ENCODE data around the gene CTNNA3. TPM values are rescaled to one million over a fixed set of nuclear protein-coding genes. Genes with fewer than 3 reads are reported as not detected.

CTNNA3 gene
- total RNA-seq, 4 donors from 2014 or later: 14.3 to 49.5 (median 24.2) TPM

GRCh38 chr10:67319976-67320375 lies 376.0 kb downstream of the CTNNA3 start:
- in situ Hi-C loops (cut with MboI; ENCODE audit: low sequenced_read_pairs in 4 of 4) (no loop called here), intact Hi-C loops (cut with DNase I; ENCODE audit: low total_unique reads) (no loop called here)
- ATAC-seq: no peak

GRCh38 chr10:67308912-67309311 lies 387.1 kb downstream of the CTNNA3 start:
- Histone ChIP-seq H3K27me3 (no peaks in the 10 kb centered on the region), H3K4me3 (no peak overlapping the region), H3K27ac (no peak overlapping the region), H3K4me1 (no peaks in the 10 kb centered on the region), H3K36me3 (no peaks in the 10 kb centered on the region), H3K9me3 (no peaks in the 10 kb centered on the region)
- no peak for ATAC-seq
- intact Hi-C loops (cut with DNase I; ENCODE audit: low total_unique reads) (no loop called here), in situ Hi-C loops (cut with MboI; ENCODE audit: low sequenced_read_pairs in 4 of 4) (no loop called here)
- no peak for DNase-seq
- TF ChIP-seq CTCF (IDR thresholded peaks at IDR 0.05 in 4 of 5, conservative IDR thresholded peaks at IDR 0.05 in 1 of 5): no peak
- TF ChIP-seq POLR2A (IDR thresholded peaks at IDR 0.05): no peak

More at GRCh38 chr10:67319976-67320375, 376.0 kb downstream of the CTNNA3 start:
- H3K4me1 ChIP-seq: no peaks in the 10 kb centered on the region
- DNase-seq: no peak
- no peaks in the 10 kb centered on the region for H3K27me3 ChIP-seq
- H3K9me3 ChIP-seq: no peaks in the 10 kb centered on the region
- TF ChIP-seq CTCF (IDR thresholded peaks at IDR 0.05 in 4 of 5, conservative IDR thresholded peaks at IDR 0.05 in 1 of 5) (no peak), POLR2A (IDR thresholded peaks at IDR 0.05) (no peak)
- no peak overlapping the region for H3K4me3 ChIP-seq
- no peaks in the 10 kb centered on the region for H3K36me3 ChIP-seq
- no peak overlapping the region for H3K27ac ChIP-seq

- Histone ChIP-seq H3K27ac (no peak overlapping the region), H3K27me3 (no peaks in the 10 kb centered on the region), H3K9me3 (no peaks in the 10 kb centered on the region), H3K4me1 (no peaks in the 10 kb centered on the region), H3K4me3 (no peak overlapping the region), H3K36me3 (no peaks in the 10 kb centered on the region)
- ATAC-seq: no peak
- no peak for DNase-seq
- in situ Hi-C loops (cut with MboI; ENCODE audit: low sequenced_read_pairs in 4 of 4) (no loop called here), intact Hi-C loops (cut with DNase I; ENCODE audit: low total_unique reads) (no loop called here)
- TF ChIP-seq POLR2A (IDR thresholded peaks at IDR 0.05) (no peak), CTCF (IDR thresholded peaks at IDR 0.05 in 4 of 5, conservative IDR thresholded peaks at IDR 0.05 in 1 of 5) (peak in 4 of 5 experiments; percentile 14 to 36 (median 25))
Measured at GRCh38 chr10:67306588-67307205, 389.3 kb downstream of the CTNNA3 start.

- DNase-seq: no peak
Measured at GRCh38 chr10:67302701-67303100, 393.3 kb downstream of the CTNNA3 start.

More at GRCh38 chr10:67302701-67303100, 393.3 kb downstream of the CTNNA3 start:
- no peaks in the 10 kb centered on the region for H3K27me3 ChIP-seq
- H3K9me3 ChIP-seq: no peaks in the 10 kb centered on the region
- intact Hi-C loops (cut with DNase I; ENCODE audit: low total_unique reads) (no loop called here), in situ Hi-C loops (cut with MboI; ENCODE audit: low sequenced_read_pairs in 4 of 4) (no loop called here)
- TF ChIP-seq POLR2A (IDR thresholded peaks at IDR 0.05) (no peak), CTCF (IDR thresholded peaks at IDR 0.05 in 4 of 5, conservative IDR thresholded peaks at IDR 0.05 in 1 of 5) (no peak)
- H3K4me1 ChIP-seq: no peaks in the 10 kb centered on the region
- no peak for ATAC-seq
- H3K36me3 ChIP-seq: no peaks in the 10 kb centered on the region
- H3K27ac ChIP-seq: no peak overlapping the region
- H3K4me3 ChIP-seq: no peak overlapping the region
